ENCODE data around the gene EIF3B.
A peak's percentile ranks its signal among the peaks of the same experiment; 100 is the strongest.
"Not testable (repeated sequence)": the region's sequence is repeated elsewhere in the genome, so short reads cannot be mapped to it uniquely, and the experiment has no call there.

EIF3B gene

GRCh38 chr7:2379161-2379560, 24.5 kb downstream of the EIF3B start:
- DNase-seq, result no peak

- no peak for DNase-seq
Observed at GRCh38 chr7:2379821-2380450, 25.3 kb downstream of the EIF3B start.

- DNase-seq, result no peak
Observed at GRCh38 chr7:2380461-2380860, 25.8 kb downstream of the EIF3B start.

GRCh38 chr7:2381227-2381626, 26.6 kb downstream of the EIF3B start:
- DNase-seq, result no peak

- DNase-seq, result no peak
Observed at GRCh38 chr7:2381881-2382509, 27.4 kb downstream of the EIF3B start.

- no peak for DNase-seq
Observed at GRCh38 chr7:2383543-2384274, 29.1 kb downstream of the EIF3B start.

GRCh38 chr7:2384354-2385243, 30.0 kb downstream of the EIF3B start:
- no peak for DNase-seq

- DNase-seq, result not testable (repeated sequence)
Observed at GRCh38 chr7:2386122-2386521, 31.5 kb downstream of the EIF3B start.

- no peak for DNase-seq
Observed at GRCh38 chr7:2386964-2387669, 32.5 kb downstream of the EIF3B start.

- no peak for DNase-seq
Observed at GRCh38 chr7:2387897-2388636, 33.4 kb downstream of the EIF3B start.

GRCh38 chr7:2388637-2388954, 34.0 kb downstream of the EIF3B start:
- DNase-seq, result no peak

GRCh38 chr7:2390020-2390816, 35.6 kb downstream of the EIF3B start:
- DNase-seq, result not testable (repeated sequence)

GRCh38 chr7:2393706-2394105, 39.1 kb downstream of the EIF3B start:
- DNase-seq, result no peak

- DNase-seq, result no peak
Observed at GRCh38 chr7:2394566-2395082, 40.0 kb downstream of the EIF3B start.

- DNase-seq, result no peak
Observed at GRCh38 chr7:2398506-2398905, 43.9 kb downstream of the EIF3B start.

- DNase-seq, result no peak
Observed at GRCh38 chr7:2399848-2400587, 45.4 kb downstream of the EIF3B start.

GRCh38 chr7:2402687-2403013, 48.0 kb downstream of the EIF3B start:
- no peak for DNase-seq

- DNase-seq, result peak; percentile 97
Observed at GRCh38 chr7:2403014-2403717, 48.5 kb downstream of the EIF3B start, which contains the start of gene CHST12. Gene CHST12 (plus strand): TSS chr7:2403611. CDS start chr7:2432640, 29,029 bp downstream.

All from activated effector memory CD4-positive, alpha-beta T cell treated with anti-CD3 and anti-CD28 coated beads, Interleukin-2, amount 50 U/mL, for 16 hours (primary cell).